Right atrium auricular region (tissue), 2 donors: ENCODE measurements around the gene STPG4. TPM values are rescaled to one million over a fixed set of nuclear protein-coding genes. Genes with fewer than 3 reads are reported as not detected.

Experiments used
- DNase-seq: peaks from one replicate; pipeline ENCODE4 v3.0.0-alpha.2; 2019; ENCODE audit warnings: low spot score
- H3K27ac ChIP-seq, 2 donors: fragments of 200-600 bp; sonication (generic); 1 replicate in 1 of 2; 2 replicates in 1 of 2; pipeline ENCODE4 v1.5.1; 2016 to 2019
- H3K27me3 ChIP-seq, 2 donors: fragments of 200-600 bp; sonication (generic); one replicate each; pipeline versions ENCODE4 v1.5.1 to v1.6.0; 2017 to 2019
- H3K36me3 ChIP-seq: fragments of 200-600 bp; sonication (generic); one replicate; pipeline ENCODE4 v1.5.1; 2016
- H3K4me1 ChIP-seq, 2 donors: fragments of 200-600 bp; sonication (generic); one replicate each; pipeline versions ENCODE4 v1.5.1 to v1.6.0; 2017 to 2019
- H3K4me3 ChIP-seq, 2 donors: fragments of 200-600 bp; sonication (generic); 1 replicate in 1 of 2; 2 replicates in 1 of 2; pipeline ENCODE4 v1.5.1; 2017 to 2019; ENCODE audit warnings: mild to moderate bottlenecking in 1 of 2, moderate library complexity in 1 of 2
- H3K9me3 ChIP-seq, 2 donors: fragments of 200-600 bp; sonication (generic); one replicate each; pipeline ENCODE4 v1.5.1; 2019
- total RNA-seq, 2 donors: library from RNA; depleted of rRNA; stranded (reverse); fragments of >200 nt; gene quantifications; one replicate each; pipeline ENCODE4 v1.1.0, GENCODE V29; 2016
- TF ChIP-seq, protein P1 (sequence below), 2 donors: fragments of 200-600 bp; sonication (generic); IDR thresholded peaks; one replicate each; pipeline ENCODE4 v1.5.1; 2019; ENCODE audit warnings: antibody characterized with exemption in 2 of 2

STPG4 gene
- total RNA-seq, 2 donors from 2014 or later, result not detected

DNA sequence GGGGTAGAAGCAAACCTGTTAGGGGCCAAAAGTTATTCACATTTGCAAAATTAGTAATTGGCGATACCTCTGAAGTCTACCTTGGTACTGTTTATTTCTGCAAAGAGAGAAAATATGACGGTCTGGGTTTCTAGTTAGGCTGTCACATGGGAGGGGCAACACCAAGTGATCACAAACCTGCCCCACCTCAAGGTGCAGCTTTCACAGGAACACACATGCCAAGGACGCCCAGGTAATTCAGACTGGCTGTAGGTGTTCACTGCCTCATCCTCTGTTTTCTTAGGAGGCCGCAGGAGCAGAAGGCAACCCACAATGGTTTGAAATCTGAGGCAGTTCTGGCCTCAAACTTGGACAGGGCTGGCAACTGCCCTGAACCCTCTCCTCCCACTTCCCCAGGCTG lies 56.2 kb downstream of the STPG4 start:
- TF ChIP-seq, protein P1, sequence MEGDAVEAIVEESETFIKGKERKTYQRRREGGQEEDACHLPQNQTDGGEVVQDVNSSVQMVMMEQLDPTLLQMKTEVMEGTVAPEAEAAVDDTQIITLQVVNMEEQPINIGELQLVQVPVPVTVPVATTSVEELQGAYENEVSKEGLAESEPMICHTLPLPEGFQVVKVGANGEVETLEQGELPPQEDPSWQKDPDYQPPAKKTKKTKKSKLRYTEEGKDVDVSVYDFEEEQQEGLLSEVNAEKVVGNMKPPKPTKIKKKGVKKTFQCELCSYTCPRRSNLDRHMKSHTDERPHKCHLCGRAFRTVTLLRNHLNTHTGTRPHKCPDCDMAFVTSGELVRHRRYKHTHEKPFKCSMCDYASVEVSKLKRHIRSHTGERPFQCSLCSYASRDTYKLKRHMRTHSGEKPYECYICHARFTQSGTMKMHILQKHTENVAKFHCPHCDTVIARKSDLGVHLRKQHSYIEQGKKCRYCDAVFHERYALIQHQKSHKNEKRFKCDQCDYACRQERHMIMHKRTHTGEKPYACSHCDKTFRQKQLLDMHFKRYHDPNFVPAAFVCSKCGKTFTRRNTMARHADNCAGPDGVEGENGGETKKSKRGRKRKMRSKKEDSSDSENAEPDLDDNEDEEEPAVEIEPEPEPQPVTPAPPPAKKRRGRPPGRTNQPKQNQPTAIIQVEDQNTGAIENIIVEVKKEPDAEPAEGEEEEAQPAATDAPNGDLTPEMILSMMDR (IDR thresholded peaks at IDR 0.05), result no peak
- no peaks in the 10 kb centered on the region for H3K36me3 ChIP-seq
- H3K4me1 ChIP-seq, result no peaks in the 10 kb centered on the region
- no peaks in the 10 kb centered on the region for H3K9me3 ChIP-seq
- no peaks in the 10 kb centered on the region for H3K27me3 ChIP-seq
- DNase-seq, result no peak
- no peak overlapping the region for H3K27ac ChIP-seq
- no peak overlapping the region for H3K4me3 ChIP-seq

GRCh38 chr2:47097563-47097962 lies 57.5 kb downstream of the STPG4 start:
- DNase-seq, result no peak
- H3K36me3 ChIP-seq, result no peaks in the 10 kb centered on the region
- H3K27me3 ChIP-seq, result no peaks in the 10 kb centered on the region
- TF ChIP-seq, protein P1 (IDR thresholded peaks at IDR 0.05), result no peak
- H3K4me1 ChIP-seq, result no peaks in the 10 kb centered on the region
- H3K4me3 ChIP-seq, result no peak overlapping the region
- H3K9me3 ChIP-seq, result no peaks in the 10 kb centered on the region
- H3K27ac ChIP-seq, result no peak overlapping the region

DNA sequence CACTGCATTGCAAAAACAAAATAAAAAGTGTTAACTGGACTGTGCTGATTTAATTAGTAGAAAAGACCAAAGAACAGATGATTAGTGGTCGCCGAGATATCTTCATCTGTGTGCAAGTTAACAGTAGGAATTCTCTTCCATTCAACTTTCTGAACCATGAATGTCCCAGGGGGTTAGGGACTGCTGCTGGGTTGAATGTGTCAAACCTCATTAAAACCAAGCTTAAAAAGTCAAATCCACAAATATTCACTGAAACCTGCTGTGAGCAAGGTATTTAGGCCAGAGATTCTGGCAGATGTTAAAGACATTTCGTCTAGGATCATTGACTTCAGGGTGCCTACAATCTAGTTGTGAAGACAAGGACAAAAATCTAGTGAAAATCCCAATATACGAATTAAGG lies 58.7 kb downstream of the STPG4 start:
- Histone ChIP-seq H3K4me3 (no peak overlapping the region), H3K27ac (no peak overlapping the region), H3K36me3 (no peaks in the 10 kb centered on the region), H3K4me1 (peaks cover 0 to under 1% of the 10 kb centered on the region in 2 donors), H3K9me3 (no peaks in the 10 kb centered on the region), H3K27me3 (no peaks in the 10 kb centered on the region)
- no peak for DNase-seq
- TF ChIP-seq, protein P1 (IDR thresholded peaks at IDR 0.05), result no peak

DNA sequence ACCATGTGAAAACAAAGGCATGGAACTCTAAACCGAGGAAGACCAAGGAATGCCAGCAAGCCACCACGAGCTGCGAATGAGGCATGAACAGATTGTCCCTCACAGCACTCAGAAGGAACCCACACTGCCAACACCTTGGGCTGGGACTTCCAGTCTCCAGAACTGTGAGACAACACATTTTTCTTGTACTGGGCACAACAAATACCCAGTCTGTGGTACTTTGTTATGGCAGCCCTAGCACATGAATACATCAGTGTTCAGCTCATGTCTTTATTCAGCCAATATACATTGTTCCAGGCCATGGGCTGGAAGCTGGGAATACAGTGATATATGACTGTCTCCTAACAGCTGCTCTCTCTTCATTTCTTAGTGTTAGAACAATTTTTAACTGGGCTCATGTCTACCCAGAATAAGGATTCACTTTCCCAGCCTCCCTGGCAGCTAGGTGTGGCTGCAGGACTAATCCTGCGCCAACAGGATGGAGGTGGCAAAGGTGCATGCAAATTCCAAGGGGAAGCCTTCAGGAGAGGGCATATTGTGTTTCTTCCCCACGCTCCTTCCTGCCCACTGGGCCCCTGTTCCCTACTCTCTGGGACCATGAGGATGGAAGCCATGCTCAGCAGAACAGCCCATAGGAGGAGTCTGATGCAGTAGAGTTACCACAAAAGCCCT lies 59.6 kb downstream of the STPG4 start:
- peaks cover 0 to 7% of the 10 kb centered on the region in 2 donors for H3K4me1 ChIP-seq
- no peak overlapping the region for H3K4me3 ChIP-seq
- no peaks in the 10 kb centered on the region for H3K9me3 ChIP-seq
- DNase-seq, result no peak
- H3K27me3 ChIP-seq, result no peaks in the 10 kb centered on the region
- TF ChIP-seq, protein P1 (IDR thresholded peaks at IDR 0.05), result no peak
- no peaks in the 10 kb centered on the region for H3K36me3 ChIP-seq
- no peak overlapping the region for H3K27ac ChIP-seq

- no peak for DNase-seq
- H3K27me3 ChIP-seq, result no peaks in the 10 kb centered on the region
- H3K4me1 ChIP-seq, result peaks cover 0 to 11% of the 10 kb centered on the region in 2 donors
- TF ChIP-seq, protein P1 (IDR thresholded peaks at IDR 0.05), result no peak
- no peaks in the 10 kb centered on the region for H3K9me3 ChIP-seq
- H3K36me3 ChIP-seq, result no peaks in the 10 kb centered on the region
- H3K4me3 ChIP-seq, result no peak overlapping the region
- no peak overlapping the region for H3K27ac ChIP-seq
Observed at GRCh38 chr2:47094511-47095142, 60.5 kb downstream of the STPG4 start.
